Liver (tissue), 9 donors: ENCODE measurements around the gene GPR157. TPM values are rescaled to one million over a fixed set of nuclear protein-coding genes. Genes with fewer than 3 reads are reported as not detected.

ENCODE experiments used
- DNase-seq: peaks from one replicate; pipeline ENCODE4 v3.0.0-alpha.2; 2017; ENCODE audit warnings: low spot score
- H3K27ac ChIP-seq, 2 donors: one replicate each; pipeline ENCODE4 v1.7.0; 2013; ENCODE audit warnings: inconsistent platforms in 2 of 2, low read length in 2 of 2, control low read depth in 1 of 2, low read depth in 1 of 2, mild to moderate bottlenecking in 1 of 2
- H3K27me3 ChIP-seq, 4 donors: one replicate each; pipeline versions ENCODE4 v1.6.1 to v1.7.0; 2013; ENCODE audit warnings: low read length in 3 of 4, inconsistent platforms in 1 of 4, mild to moderate bottlenecking in 1 of 4, moderate library complexity in 1 of 4; ENCODE audit not compliant: control insufficient read depth in 4 of 4, insufficient read depth in 4 of 4
- H3K36me3 ChIP-seq, 4 donors: one replicate each; pipeline versions ENCODE4 v1.6.1 to v1.7.0; 2013; ENCODE audit warnings: low read length in 3 of 4, mild to moderate bottlenecking in 3 of 4, low read depth in 1 of 4, moderate library complexity in 1 of 4; ENCODE audit not compliant: control insufficient read depth in 4 of 4, insufficient read depth in 3 of 4
- H3K4me1 ChIP-seq, 4 donors: one replicate each; pipeline versions ENCODE4 v1.6.1 to v1.7.0; 2013; ENCODE audit warnings: low read length in 3 of 4, mild to moderate bottlenecking in 3 of 4, moderate library complexity in 1 of 4; ENCODE audit not compliant: control insufficient read depth in 4 of 4, insufficient read depth in 4 of 4
- H3K4me3 ChIP-seq, 3 donors: one replicate each; pipeline versions ENCODE4 v1.6.1 to v1.7.0; 2013; ENCODE audit warnings: low read length in 3 of 3, control low read depth in 1 of 3, low read depth in 1 of 3, mild to moderate bottlenecking in 1 of 3
- H3K9ac ChIP-seq, 2 donors: one replicate each; pipeline ENCODE4 v1.7.0; 2013; ENCODE audit warnings: low read length in 2 of 2, mild to moderate bottlenecking in 2 of 2, moderate library complexity in 2 of 2, control low read depth in 1 of 2, low read depth in 1 of 2
- H3K9me3 ChIP-seq, 4 donors: one replicate each; pipeline versions ENCODE4 v1.6.1 to v1.7.0; 2013; ENCODE audit warnings: low read length in 3 of 4; ENCODE audit not compliant: control insufficient read depth in 4 of 4
- EGR1 ChIP-seq, 2 donors: IDR thresholded peaks; 2 replicates each; pipeline ENCODE4 v1.6.1; 2016 to 2018; ENCODE audit warnings: antibody characterized with exemption in 2 of 2, low read depth in 2 of 2
- FOXA1 ChIP-seq: IDR thresholded peaks from 2 replicates; pipeline ENCODE4 v1.6.1; 2016; ENCODE audit warnings: antibody characterized with exemption
- FOXA2 ChIP-seq: IDR thresholded peaks from 2 replicates; pipeline ENCODE4 v1.6.1; 2016; ENCODE audit warnings: antibody characterized with exemption
- GABPA ChIP-seq, 2 donors: IDR thresholded peaks in 1 of 2; conservative IDR thresholded peaks in 1 of 2; 2 replicates each; pipeline ENCODE4 v1.6.1; 2016; ENCODE audit warnings: antibody characterized with exemption in 2 of 2, mild to moderate bottlenecking in 1 of 2, moderate library complexity in 1 of 2
- HNF4A ChIP-seq, 2 donors: conservative IDR thresholded peaks; 2 replicates each; pipeline ENCODE4 v1.6.1; 2016; ENCODE audit warnings: antibody characterized with exemption in 2 of 2, mild to moderate bottlenecking in 2 of 2
- HNF4G ChIP-seq: IDR thresholded peaks from 2 replicates; pipeline ENCODE4 v1.6.1; 2016; ENCODE audit warnings: antibody characterized with exemption
- JUND ChIP-seq, 2 donors: IDR thresholded peaks; 2 replicates each; pipeline ENCODE4 v1.6.1; 2016; ENCODE audit warnings: antibody characterized with exemption in 2 of 2
- RAD21 ChIP-seq, 2 donors: IDR thresholded peaks; 2 replicates each; pipeline ENCODE4 v1.6.1; 2016; ENCODE audit warnings: antibody characterized with exemption in 2 of 2, mild to moderate bottlenecking in 2 of 2
- RXRA ChIP-seq, 2 donors: IDR thresholded peaks; 2 replicates each; pipeline ENCODE4 v1.6.1; 2017 to 2018; ENCODE audit warnings: antibody characterized with exemption in 2 of 2, mild to moderate bottlenecking in 1 of 2
- SP1 ChIP-seq: IDR thresholded peaks from 2 replicates; pipeline ENCODE4 v1.6.1; 2018; ENCODE audit warnings: antibody characterized with exemption, mild to moderate bottlenecking
- TAF1 ChIP-seq: conservative IDR thresholded peaks from 2 replicates; pipeline ENCODE4 v1.6.1; 2016; ENCODE audit warnings: antibody characterized with exemption, mild to moderate bottlenecking
- YY1 ChIP-seq: IDR thresholded peaks from 2 replicates; pipeline ENCODE4 v1.6.1; 2016; ENCODE audit warnings: antibody characterized with exemption, mild to moderate bottlenecking
- WGBS: extraction: QIAGEN DNeasy Blood & Tissue Kit; methylation state at CpG from one replicate; pipeline ENCODE4 v1.1.7; 2013; 5-methylcytosine and 5-hydroxymethylcytosine counted together
- polyA plus RNA-seq, 2 donors: library from polyadenylated mRNA; stranded (reverse) in 1 of 2; unstranded in 1 of 2; fragments of 200-250 nt in 1 of 2; fragments of >200 nt in 1 of 2; fragmentation: Nextera tagmentation in 1 of 2; extraction: Ambion mirVana in 1 of 2; gene quantifications; one replicate each; pipeline versions ENCODE4 v1.2.1 to v1.2.3, GENCODE V29; 2013 to 2015
- total RNA-seq, 2 donors: library from RNA; depleted of rRNA; stranded (reverse); fragments of >200 nt; gene quantifications; one replicate each; pipeline ENCODE4 v1.2.3, GENCODE V29; 2014
- TF ChIP-seq, protein P1 (sequence below): IDR thresholded peaks from 2 replicates; pipeline ENCODE4 v1.6.1; 2016; ENCODE audit warnings: antibody characterized with exemption, mild to moderate bottlenecking
- TF ChIP-seq, protein P2 (sequence below): fragments of 150-350 bp; IDR thresholded peaks from 2 replicates; pipeline ENCODE4 v1.5.1; 2017; ENCODE audit warnings: improper control_type of control experiment, low read depth, low read length; ENCODE audit not compliant: missing input control
- TF ChIP-seq, protein P3 (sequence below): IDR thresholded peaks from 2 replicates; pipeline ENCODE4 v1.6.1; 2016; ENCODE audit warnings: antibody characterized with exemption
- donor health status: healthy.
- donor health status: healthy.
- donor health status: healthy.
- donor health status: healthy.
- donor health status: healthy.

GPR157 gene
- total and polyA plus RNA-seq, 4 donors = 1.3 to 7.0 (median 2.2) TPM

DNA sequence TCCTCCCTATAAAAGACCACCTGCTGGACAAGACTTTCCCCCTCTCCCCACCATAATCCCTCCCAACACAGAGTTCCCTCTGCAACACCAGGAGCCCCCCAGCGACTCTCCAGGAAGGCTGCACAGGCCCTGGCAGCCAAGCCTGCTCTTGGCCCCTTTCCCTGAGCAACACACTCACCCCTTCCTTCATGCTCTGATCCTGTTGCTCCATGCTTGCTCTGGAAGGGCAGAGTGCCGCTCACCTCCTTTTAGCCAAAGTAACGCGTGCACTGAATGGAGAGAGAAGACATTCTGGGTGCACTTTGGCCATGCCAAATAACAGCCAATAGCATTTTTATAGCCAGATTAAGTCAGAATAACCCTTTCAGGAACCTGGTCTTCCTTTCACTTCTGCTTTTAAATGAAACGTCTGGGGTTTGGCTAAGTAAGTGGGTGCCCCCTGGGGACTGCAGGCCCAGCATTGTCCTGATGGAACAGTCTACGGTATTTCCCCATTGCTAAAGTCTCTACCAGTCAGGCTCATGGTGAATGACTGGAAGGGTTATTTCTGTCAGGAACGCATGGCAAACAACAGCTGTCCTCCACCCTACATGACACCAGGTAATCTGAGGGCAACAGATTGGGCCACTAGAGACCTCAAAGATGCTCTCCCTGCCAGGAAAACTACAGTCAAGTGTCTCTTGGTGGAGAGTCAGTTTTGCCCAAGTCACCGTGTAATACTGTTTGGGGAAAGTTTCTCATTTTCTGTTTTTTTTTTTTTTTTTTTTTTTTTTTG lies 59.4 kb downstream of the GPR157 start, which contains the start of gene SLC2A5:
SLC2A5 (minus strand) TSS at position 310 of the 775 bp plus-strand sequence; CDS start at position 211, 99 bp downstream.
- H3K9ac ChIP-seq = no peak within 1 kb of the TSS
- H3K9me3 ChIP-seq = no peaks in the 10 kb centered on the region
- H3K36me3 ChIP-seq = no peaks in the 10 kb centered on the region
- H3K27me3 ChIP-seq = no peaks in the 10 kb centered on the region
- WGBS = 71% methylated on average over 8 of the region's 8 CpGs
- H3K27ac ChIP-seq = no peak within 1 kb of the TSS
- no peak within 1 kb of the TSS for H3K4me3 ChIP-seq
- no peaks in the 10 kb centered on the region for H3K4me1 ChIP-seq
- TF ChIP-seq TAF1 = no peak
- no peak for TF ChIP-seq HNF4A (conservative IDR thresholded peaks at IDR 0.05)
- no peak for TF ChIP-seq GABPA (IDR thresholded peaks at IDR 0.05 in 1 of 2, conservative IDR thresholded peaks at IDR 0.05 in 1 of 2)
- TF ChIP-seq HNF4G = no peak
- TF ChIP-seq, protein P1, sequence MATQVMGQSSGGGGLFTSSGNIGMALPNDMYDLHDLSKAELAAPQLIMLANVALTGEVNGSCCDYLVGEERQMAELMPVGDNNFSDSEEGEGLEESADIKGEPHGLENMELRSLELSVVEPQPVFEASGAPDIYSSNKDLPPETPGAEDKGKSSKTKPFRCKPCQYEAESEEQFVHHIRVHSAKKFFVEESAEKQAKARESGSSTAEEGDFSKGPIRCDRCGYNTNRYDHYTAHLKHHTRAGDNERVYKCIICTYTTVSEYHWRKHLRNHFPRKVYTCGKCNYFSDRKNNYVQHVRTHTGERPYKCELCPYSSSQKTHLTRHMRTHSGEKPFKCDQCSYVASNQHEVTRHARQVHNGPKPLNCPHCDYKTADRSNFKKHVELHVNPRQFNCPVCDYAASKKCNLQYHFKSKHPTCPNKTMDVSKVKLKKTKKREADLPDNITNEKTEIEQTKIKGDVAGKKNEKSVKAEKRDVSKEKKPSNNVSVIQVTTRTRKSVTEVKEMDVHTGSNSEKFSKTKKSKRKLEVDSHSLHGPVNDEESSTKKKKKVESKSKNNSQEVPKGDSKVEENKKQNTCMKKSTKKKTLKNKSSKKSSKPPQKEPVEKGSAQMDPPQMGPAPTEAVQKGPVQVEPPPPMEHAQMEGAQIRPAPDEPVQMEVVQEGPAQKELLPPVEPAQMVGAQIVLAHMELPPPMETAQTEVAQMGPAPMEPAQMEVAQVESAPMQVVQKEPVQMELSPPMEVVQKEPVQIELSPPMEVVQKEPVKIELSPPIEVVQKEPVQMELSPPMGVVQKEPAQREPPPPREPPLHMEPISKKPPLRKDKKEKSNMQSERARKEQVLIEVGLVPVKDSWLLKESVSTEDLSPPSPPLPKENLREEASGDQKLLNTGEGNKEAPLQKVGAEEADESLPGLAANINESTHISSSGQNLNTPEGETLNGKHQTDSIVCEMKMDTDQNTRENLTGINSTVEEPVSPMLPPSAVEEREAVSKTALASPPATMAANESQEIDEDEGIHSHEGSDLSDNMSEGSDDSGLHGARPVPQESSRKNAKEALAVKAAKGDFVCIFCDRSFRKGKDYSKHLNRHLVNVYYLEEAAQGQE = no peak
- TF ChIP-seq EGR1 (IDR thresholded peaks at IDR 0.05; ENCODE audit: low read depth in 2 of 2) = no peak
- TF ChIP-seq, protein P2, sequence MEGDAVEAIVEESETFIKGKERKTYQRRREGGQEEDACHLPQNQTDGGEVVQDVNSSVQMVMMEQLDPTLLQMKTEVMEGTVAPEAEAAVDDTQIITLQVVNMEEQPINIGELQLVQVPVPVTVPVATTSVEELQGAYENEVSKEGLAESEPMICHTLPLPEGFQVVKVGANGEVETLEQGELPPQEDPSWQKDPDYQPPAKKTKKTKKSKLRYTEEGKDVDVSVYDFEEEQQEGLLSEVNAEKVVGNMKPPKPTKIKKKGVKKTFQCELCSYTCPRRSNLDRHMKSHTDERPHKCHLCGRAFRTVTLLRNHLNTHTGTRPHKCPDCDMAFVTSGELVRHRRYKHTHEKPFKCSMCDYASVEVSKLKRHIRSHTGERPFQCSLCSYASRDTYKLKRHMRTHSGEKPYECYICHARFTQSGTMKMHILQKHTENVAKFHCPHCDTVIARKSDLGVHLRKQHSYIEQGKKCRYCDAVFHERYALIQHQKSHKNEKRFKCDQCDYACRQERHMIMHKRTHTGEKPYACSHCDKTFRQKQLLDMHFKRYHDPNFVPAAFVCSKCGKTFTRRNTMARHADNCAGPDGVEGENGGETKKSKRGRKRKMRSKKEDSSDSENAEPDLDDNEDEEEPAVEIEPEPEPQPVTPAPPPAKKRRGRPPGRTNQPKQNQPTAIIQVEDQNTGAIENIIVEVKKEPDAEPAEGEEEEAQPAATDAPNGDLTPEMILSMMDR = no peak
- no peak for TF ChIP-seq RAD21 (IDR thresholded peaks at IDR 0.05)
- TF ChIP-seq RXRA (IDR thresholded peaks at IDR 0.05) = no peak
- TF ChIP-seq SP1 = no peak
- DNase-seq = no peak

DNA sequence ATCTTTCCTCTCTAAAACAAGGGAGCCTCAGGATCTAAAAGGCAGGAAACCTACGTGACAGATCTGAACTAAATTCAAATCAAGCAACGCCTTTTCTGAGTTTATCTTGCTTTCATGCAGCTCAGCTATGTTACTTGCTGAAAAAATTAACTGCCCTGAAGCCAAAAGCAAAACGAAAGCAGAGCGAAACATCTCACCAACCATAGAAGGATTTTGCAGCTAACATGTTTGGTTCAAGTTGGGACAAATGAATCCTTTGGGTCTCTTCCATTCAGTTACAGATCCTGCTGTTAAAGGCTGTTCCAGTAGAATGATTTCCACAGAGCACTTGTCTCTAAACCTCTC lies 59.9 kb downstream of the GPR157 start:
- Histone ChIP-seq H3K4me3 (no peak overlapping the region), H3K4me1 (no peaks in the 10 kb centered on the region), H3K27me3 (no peaks in the 10 kb centered on the region), H3K9me3 (no peaks in the 10 kb centered on the region), H3K27ac (no peak overlapping the region), H3K9ac (no peak overlapping the region), H3K36me3 (no peaks in the 10 kb centered on the region)
- TF ChIP-seq HNF4A (conservative IDR thresholded peaks at IDR 0.05) = no peak
- no peak for TF ChIP-seq FOXA1
- TF ChIP-seq, protein P1 = no peak
- no peak for TF ChIP-seq JUND (IDR thresholded peaks at IDR 0.05)
- TF ChIP-seq, protein P2 = no peak
- no peak for TF ChIP-seq EGR1 (IDR thresholded peaks at IDR 0.05; ENCODE audit: low read depth in 2 of 2)
- TF ChIP-seq TAF1 = no peak
- TF ChIP-seq SP1 = no peak
- TF ChIP-seq YY1 = no peak
- no peak for TF ChIP-seq FOXA2
- no peak for TF ChIP-seq RAD21 (IDR thresholded peaks at IDR 0.05)
- TF ChIP-seq, protein P3, sequence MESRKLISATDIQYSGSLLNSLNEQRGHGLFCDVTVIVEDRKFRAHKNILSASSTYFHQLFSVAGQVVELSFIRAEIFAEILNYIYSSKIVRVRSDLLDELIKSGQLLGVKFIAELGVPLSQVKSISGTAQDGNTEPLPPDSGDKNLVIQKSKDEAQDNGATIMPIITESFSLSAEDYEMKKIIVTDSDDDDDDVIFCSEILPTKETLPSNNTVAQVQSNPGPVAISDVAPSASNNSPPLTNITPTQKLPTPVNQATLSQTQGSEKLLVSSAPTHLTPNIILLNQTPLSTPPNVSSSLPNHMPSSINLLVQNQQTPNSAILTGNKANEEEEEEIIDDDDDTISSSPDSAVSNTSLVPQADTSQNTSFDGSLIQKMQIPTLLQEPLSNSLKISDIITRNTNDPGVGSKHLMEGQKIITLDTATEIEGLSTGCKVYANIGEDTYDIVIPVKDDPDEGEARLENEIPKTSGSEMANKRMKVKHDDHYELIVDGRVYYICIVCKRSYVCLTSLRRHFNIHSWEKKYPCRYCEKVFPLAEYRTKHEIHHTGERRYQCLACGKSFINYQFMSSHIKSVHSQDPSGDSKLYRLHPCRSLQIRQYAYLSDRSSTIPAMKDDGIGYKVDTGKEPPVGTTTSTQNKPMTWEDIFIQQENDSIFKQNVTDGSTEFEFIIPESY = no peak
- no peak for DNase-seq
- WGBS = 64% methylated on average over 4 of the region's 4 CpGs
